Skin epidermis (tissue), 12 donors: Measurements from ENCODE around the gene LTBP1.

Experiments
- H3K27ac ChIP-seq, 21 experiments: fragments of 200-600 bp; sonication (generic) in 11 of 21; one replicate each; pipeline ENCODE4 v1.5.0; 2020; ENCODE audit warnings: mild to moderate bottlenecking in 3 of 21, inconsistent platforms in 2 of 21, moderate library complexity in 2 of 21
- H3K4me3 ChIP-seq, 7 experiments: fragments of 200-600 bp; sonication (generic) in 2 of 7; one replicate each; pipeline ENCODE4 v1.5.0; 2020; ENCODE audit warnings: inconsistent platforms in 2 of 7, mild to moderate bottlenecking in 2 of 7, moderate library complexity in 1 of 7

The LTBP1 gene

DNA sequence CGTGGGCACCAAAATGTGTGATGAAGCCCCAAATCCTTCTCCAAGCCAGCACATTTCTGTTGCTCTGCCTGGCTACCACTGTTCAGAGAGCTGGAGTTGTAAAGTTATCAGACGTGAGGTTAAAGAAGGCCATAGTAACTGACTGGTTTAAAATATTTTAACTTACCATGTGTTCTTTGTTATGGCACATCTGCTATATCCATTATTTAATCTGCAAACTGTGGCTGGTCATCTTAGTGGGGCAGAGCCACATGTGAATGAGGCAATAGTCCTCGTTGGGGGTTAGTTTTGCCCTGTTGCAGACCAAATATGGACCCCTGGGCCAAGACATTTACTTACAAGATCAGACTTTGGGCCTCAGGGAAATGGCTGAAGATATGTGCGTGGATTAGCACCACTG, 315.3 kb downstream of the LTBP1 start:
- Histone ChIP-seq H3K27ac (peak overlapping the region in 2 of 21 experiments; percentile 15 to 26), H3K4me3 (no peak overlapping the region)

DNA sequence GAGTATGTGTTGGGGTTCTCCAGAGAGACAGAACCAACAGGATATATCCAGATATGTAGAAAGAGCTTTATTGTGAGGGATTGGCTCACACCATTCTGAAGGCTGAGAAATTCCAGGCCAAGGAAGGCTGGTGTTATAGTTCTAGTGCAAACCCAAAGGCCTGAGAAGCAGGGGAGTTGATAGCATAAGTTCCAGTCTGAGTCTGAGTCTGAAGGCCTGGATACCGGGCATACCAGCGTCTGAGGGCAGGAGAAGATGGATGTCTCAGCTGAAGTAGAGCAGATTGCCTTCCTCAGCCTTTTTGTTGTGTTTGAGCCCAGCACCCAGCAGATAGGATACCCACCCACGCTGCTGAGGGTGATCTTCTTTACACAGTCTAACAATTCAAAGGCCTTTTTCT, 318.0 kb downstream of the LTBP1 start:
- Histone ChIP-seq H3K27ac (peak overlapping the region in 1 of 21 experiments; percentile 39), H3K4me3 (no peak overlapping the region)

DNA sequence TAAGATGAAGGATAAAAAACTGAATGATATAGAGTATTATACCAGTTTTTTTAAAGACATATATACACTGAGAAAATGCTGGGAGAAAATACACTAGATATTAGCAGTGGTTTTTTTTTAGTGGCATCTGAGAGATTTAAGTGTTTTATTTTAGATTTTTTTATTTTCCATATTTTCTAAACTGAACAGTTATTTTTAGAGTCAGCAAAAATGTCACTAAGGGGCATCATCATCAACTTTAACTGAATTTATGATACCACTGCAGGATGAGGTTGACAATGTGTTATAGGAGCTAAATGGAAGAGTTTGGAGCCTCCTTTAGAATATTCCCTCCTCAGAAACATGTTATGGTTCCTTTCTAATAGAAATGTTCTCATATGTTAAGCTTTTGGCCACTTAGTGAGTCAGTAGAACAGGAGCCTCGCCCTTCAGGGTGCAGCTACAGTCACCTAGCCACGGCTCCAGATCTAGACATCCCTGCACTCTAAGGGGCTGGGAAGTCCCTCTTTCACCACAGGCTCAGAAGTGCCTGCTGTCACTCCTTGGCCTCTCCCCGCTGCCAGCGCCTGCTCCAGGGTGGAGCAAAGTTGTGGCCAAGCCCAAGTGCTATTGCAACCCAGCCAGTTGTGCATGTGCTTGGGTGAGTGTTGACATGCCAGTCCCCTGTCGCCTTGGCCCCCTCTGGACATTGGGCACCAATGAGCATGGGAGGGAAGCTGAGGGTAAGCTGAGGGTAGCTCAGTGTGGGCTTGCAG, 319.0 kb downstream of the LTBP1 start:
- Histone ChIP-seq H3K27ac (peak overlapping the region in 1 of 21 experiments; percentile 22), H3K4me3 (no peak overlapping the region)

GRCh38 chr2:33266467-33266866, 319.7 kb downstream of the LTBP1 start:
- Histone ChIP-seq H3K27ac (no peak overlapping the region), H3K4me3 (no peak overlapping the region)

- peak overlapping the region in 1 of 21 experiments; percentile 47 for H3K27ac ChIP-seq
- no peak overlapping the region for H3K4me3 ChIP-seq
These were observed 320.3 kb downstream of the LTBP1 start for GRCh38 chr2:33267043-33267442.

- peak overlapping the region in 4 of 21 experiments; percentile 2 to 55 (median 10) for H3K27ac ChIP-seq
These were observed 321.0 kb downstream of the LTBP1 start for GRCh38 chr2:33267756-33268155.

GRCh38 chr2:33268246-33268831, 321.6 kb downstream of the LTBP1 start:
- Histone ChIP-seq H3K4me3 (no peak overlapping the region), H3K27ac (peak overlapping the region in 5 of 21 experiments; percentile 2 to 58 (median 19))

More at GRCh38 chr2:33267756-33268155, 321.0 kb downstream of the LTBP1 start:
- H3K4me3 ChIP-seq: no peak overlapping the region

GRCh38 chr2:33272001-33272400, 325.2 kb downstream of the LTBP1 start:
- Histone ChIP-seq H3K27ac (no peak overlapping the region), H3K4me3 (no peak overlapping the region)

DNA sequence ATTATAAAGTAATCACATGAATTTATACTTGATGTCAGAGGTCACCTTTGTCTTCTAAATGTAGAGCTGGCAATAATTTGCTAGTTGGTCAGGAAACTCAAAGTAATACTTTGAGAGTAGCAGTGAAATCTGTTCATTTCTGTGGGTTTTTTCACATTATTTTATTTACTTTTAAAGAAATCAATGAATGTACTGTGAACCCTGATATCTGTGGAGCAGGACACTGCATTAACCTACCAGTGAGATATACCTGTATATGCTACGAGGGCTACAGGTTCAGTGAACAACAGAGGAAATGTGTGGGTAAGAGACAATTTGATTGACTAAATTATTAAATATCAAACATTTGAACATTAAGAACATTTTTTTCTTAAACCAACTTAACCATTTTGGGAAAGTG, 326.7 kb downstream of the LTBP1 start:
- H3K4me3 ChIP-seq: no peak overlapping the region
- H3K27ac ChIP-seq: no peak overlapping the region

DNA sequence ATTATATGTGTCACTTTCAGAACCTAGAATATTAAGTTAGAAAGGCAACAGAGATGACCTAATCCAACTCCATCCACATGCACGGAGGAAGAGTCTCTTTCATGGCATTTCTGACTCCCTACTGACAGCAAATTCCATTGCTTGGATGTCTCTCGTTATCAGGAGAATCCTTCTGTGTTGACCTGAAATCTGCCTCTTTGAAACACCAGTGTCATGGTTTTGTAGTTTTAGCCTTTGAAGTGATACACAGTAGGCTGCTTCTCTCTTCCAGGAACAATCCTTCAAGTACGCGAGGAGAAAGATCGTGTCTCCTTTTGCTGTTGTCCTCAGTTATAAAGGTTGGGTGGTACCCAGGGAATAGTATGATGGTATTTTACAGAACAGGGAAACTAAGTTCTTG, 327.8 kb downstream of the LTBP1 start:
- H3K4me3 ChIP-seq: no peak overlapping the region
- H3K27ac ChIP-seq: no peak overlapping the region

DNA sequence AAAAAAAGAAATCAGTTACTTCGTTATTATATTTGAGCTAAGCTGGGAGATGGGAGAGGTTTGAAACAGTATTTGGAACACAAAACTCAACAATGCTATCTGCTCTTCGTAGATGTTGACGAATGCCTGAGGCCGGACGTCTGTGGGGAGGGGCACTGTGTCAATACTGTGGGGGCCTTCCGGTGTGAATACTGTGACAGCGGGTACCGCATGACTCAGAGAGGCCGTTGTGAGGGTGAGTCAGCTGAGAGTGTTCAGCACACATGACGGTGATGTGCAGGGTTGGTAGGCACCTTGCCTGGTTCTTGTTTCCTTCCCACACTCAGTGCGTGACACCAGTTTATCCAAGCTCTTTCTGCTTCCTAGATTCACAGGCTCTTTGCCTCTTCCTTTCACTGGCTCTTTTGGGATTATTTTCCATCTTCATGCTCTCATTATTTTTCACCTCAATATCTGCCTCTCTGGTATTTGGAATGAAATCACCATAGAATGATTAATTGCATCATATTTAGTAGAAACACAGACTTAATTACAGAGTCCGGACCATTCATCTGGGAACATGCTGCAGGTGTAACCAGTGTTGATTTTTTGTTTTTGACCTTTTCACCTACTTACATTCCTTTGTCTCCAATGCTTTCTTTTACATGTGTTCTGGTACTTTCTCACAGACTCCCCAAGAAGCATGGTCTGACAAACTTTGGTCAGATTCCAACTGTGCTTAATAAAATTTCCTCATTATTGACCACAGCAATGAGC, 329.1 kb downstream of the LTBP1 start:
- H3K27ac ChIP-seq: peak overlapping the region in 1 of 21 experiments; percentile 9
- no peak overlapping the region for H3K4me3 ChIP-seq

- no peak overlapping the region for H3K4me3 ChIP-seq
- H3K27ac ChIP-seq: peak overlapping the region in 2 of 21 experiments; percentile 2 to 4
These were observed 330.3 kb downstream of the LTBP1 start for GRCh38 chr2:33277002-33277426.

GRCh38 chr2:33278245-33278943, 331.6 kb downstream of the LTBP1 start:
- H3K27ac ChIP-seq: peak overlapping the region in 2 of 21 experiments; percentile 28 to 46
- no peak overlapping the region for H3K4me3 ChIP-seq

GRCh38 chr2:33284287-33284686, 337.5 kb downstream of the LTBP1 start:
- Histone ChIP-seq H3K4me3 (no peak overlapping the region), H3K27ac (no peak overlapping the region)

GRCh38 chr2:33287507-33288005, 340.8 kb downstream of the LTBP1 start:
- H3K4me3 ChIP-seq: no peak overlapping the region
- H3K27ac ChIP-seq: no peak overlapping the region

GRCh38 chr2:33288011-33288410, 341.3 kb downstream of the LTBP1 start:
- Histone ChIP-seq H3K4me3 (no peak overlapping the region), H3K27ac (no peak overlapping the region)

GRCh38 chr2:33289961-33290360, 343.2 kb downstream of the LTBP1 start:
- peak overlapping the region in 1 of 21 experiments; percentile 72 for H3K27ac ChIP-seq
- no peak overlapping the region for H3K4me3 ChIP-seq

DNA sequence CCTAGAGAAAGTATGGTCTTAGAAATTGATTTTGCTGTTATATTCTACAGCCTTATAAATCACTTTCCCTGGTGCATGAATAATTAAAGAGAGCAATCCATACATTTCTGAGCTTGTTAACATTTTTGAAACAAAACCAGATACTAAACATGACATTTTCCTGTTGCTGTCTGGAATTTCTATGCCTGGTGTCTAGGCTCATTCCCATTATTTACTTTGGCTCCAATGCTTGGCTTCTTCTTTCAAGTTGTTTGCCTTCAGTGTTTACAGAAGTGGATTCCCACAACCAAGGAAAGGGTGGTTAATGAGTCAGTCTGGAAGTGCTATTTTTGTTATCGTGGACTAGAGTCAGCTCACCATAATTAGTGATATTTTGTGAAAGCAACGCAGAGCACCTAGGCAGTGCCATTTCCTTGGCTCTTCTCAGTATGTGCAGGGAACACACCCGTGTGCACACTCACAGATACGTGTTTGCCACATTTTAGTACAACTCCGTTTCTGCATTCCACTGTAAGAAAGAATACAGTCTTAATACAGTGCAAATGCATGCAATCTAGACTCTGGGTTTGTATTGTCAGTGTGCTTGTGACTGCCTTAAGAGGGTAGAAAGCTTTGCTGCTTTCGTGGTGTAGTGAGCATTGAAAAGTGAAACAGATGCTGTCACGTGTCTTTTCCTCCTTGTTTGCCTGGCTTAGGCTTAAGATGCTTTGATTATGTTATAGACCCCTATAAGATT, 344.7 kb downstream of the LTBP1 start:
- Histone ChIP-seq H3K27ac (peak overlapping the region in 12 of 21 experiments; percentile 11 to 72 (median 52)), H3K4me3 (no peak overlapping the region)

DNA sequence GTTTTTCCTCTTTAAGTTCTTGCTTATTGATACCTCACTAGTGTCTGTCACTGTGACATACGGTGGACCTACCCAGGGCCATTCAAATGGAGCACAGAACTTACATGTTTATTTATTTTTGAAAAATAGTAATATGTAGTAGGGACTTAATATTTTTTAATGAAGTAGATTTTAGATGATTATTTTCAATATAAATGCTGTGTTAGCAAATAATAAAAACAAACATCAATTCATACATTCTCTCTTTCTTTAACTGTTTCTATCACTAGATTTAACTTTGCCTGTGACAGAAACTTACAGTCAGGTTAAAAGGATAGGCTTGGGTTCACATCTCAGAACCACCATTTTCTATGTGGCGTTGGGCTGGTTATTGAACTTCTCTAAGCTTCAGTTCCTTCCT, 345.3 kb downstream of the LTBP1 start:
- no peak overlapping the region for H3K4me3 ChIP-seq
- H3K27ac ChIP-seq: peak overlapping the region in 8 of 21 experiments; percentile 11 to 72 (median 52)
